HCT116 (cell line): ENCODE measurements around the gene STX16. TPM values are rescaled to one million over a fixed set of nuclear protein-coding genes. Genes with fewer than 3 reads are reported as not detected.

Experiments
- ATAC-seq: fragments of 200-7000 bp; cut with Tn5 transposase; 2 replicates; pipeline ENCODE4 v1.9.1; 2020; ENCODE audit warnings: mild to moderate bottlenecking, moderate library complexity
- BruUV-seq: library from RNA; stranded (reverse); fragments of 400-500 nt; replicated peaks from 2 replicates; lab custom pipeline; 2021; lab: Mats Ljungman, UMichigan
- CTCF ChIA-PET: fragments of 300-600 bp; sonication (Branson Sonifier 250); formaldehyde crosslinking; loops from one replicate; lab custom pipeline; 2021; ENCODE audit warnings: antibody characterized with exemption; lab: Charles Lee
- POLR2A ChIA-PET: fragments of 300-600, 350-600 bp; sonication (Branson Sonifier 250); formaldehyde crosslinking; loops from one replicate; lab custom pipeline; 2021; ENCODE audit warnings: antibody characterized with exemption; lab: Charles Lee
- RAD21 ChIA-PET, 2 experiments: fragments of 300-600 bp; sonication (Branson Sonifier 250); formaldehyde crosslinking; loops; one replicate each; lab custom pipeline; 2023; ENCODE audit warnings: low total read pairs in 2 of 2; ENCODE audit not compliant: uncharacterized antibody in 2 of 2, unreplicated experiment in 2 of 2, low non-redundant PET in 1 of 2; lab: Charles Lee
- DNase-seq: peaks from one replicate; pipeline ENCODE4 v3.0.0-alpha.2; 2010; ENCODE audit warnings: low read depth, low spot score
- H2AFZ ChIP-seq: fragments of 200-600 bp; shearing (Covaris generic), sonication (generic); 2 replicates; pipeline ENCODE4 v1.6.1; 2017; ENCODE audit warnings: low read depth, mixed run types, mixed read lengths, antibody characterized with exemption, low read length; ENCODE audit not compliant: poor library complexity, severe bottlenecking
- H3K27ac ChIP-seq: 2 replicates; pipeline ENCODE4 v1.5.1; 2012; ENCODE audit warnings: low read depth, low read length
- H3K27me3 ChIP-seq: fragments of 200-600 bp; sonication (generic); 2 replicates; pipeline ENCODE4 v1.6.1; 2016; ENCODE audit warnings: mixed run types, low read length, mixed read lengths; ENCODE audit not compliant: insufficient read depth
- H3K36me3 ChIP-seq, 2 experiments: fragments of 200-500 bp in 1 of 2; fragments of 200-600 bp in 1 of 2; sonication (Bioruptor generic) in 1 of 2; sonication (generic) in 1 of 2; 2 replicates each; pipeline versions ENCODE4 v1.5.1 to v1.6.1; 2014 to 2016; ENCODE audit warnings: low read length in 2 of 2, inconsistent platforms in 1 of 2, mixed read lengths in 1 of 2, mixed run types in 1 of 2; ENCODE audit not compliant: insufficient read depth in 2 of 2, control insufficient read depth in 1 of 2
- H3K4me1 ChIP-seq, 2 experiments: fragments of 200-600 bp in 1 of 2; sonication (generic) in 1 of 2; 2 replicates each; pipeline versions ENCODE4 v1.5.1 to v1.6.1; 2012 to 2017; ENCODE audit warnings: low read length in 2 of 2, inconsistent platforms in 1 of 2, mild to moderate bottlenecking in 1 of 2, mixed read lengths in 1 of 2, mixed run types in 1 of 2, moderate library complexity in 1 of 2; ENCODE audit not compliant: insufficient read depth in 2 of 2, control insufficient read depth in 1 of 2
- H3K4me2 ChIP-seq: fragments of 200-600 bp; sonication (generic); 2 replicates; pipeline ENCODE4 v1.6.1; 2017; ENCODE audit warnings: mixed run types, low read length, mixed read lengths
- H3K4me3 ChIP-seq, 2 experiments: fragments of 200-600 bp in 1 of 2; sonication (generic) in 1 of 2; replicated peaks in 1 of 2; 2 replicates each; pipeline ENCODE4 v1.5.1; 2011 to 2016; ENCODE audit warnings: low read length in 2 of 2, control low read depth in 1 of 2, low read depth in 1 of 2, mild to moderate bottlenecking in 1 of 2, mixed read lengths in 1 of 2, mixed run types in 1 of 2
- H3K79me2 ChIP-seq: fragments of 200-600 bp; sonication (generic); 2 replicates; pipeline ENCODE4 v1.6.1; 2017; ENCODE audit warnings: mild to moderate bottlenecking, mixed run types, low read length, moderate library complexity, mixed read lengths; ENCODE audit not compliant: insufficient read depth
- H3K9ac ChIP-seq: fragments of 200-600 bp; sonication (generic); 2 replicates; pipeline ENCODE4 v1.6.1; 2016; ENCODE audit warnings: low read length, mixed read lengths
- H3K9me2 ChIP-seq: fragments of 200-600 bp; sonication (generic), shearing (Covaris generic); 2 replicates; pipeline ENCODE4 v1.6.1; 2017; ENCODE audit warnings: mixed run types, mild to moderate bottlenecking, moderate library complexity; ENCODE audit not compliant: insufficient read depth
- H3K9me3 ChIP-seq, 2 experiments: fragments of 200-500 bp in 1 of 2; fragments of 200-600 bp in 1 of 2; sonication (Bioruptor generic) in 1 of 2; sonication (generic) in 1 of 2; 2 replicates each; pipeline ENCODE4 v1.6.1; 2014 to 2017; ENCODE audit warnings: low read length in 2 of 2, mixed read lengths in 2 of 2, inconsistent platforms in 1 of 2, low read depth in 1 of 2, mild to moderate bottlenecking in 1 of 2, mixed run types in 1 of 2, moderate library complexity in 1 of 2; ENCODE audit not compliant: control insufficient read depth in 1 of 2, insufficient read depth in 1 of 2
- H4K20me1 ChIP-seq: fragments of 200-600 bp; sonication (generic), shearing (Covaris generic); 2 replicates; pipeline ENCODE4 v1.6.1; 2017; ENCODE audit warnings: mixed run types, mild to moderate bottlenecking, moderate library complexity; ENCODE audit not compliant: insufficient read depth
- ATF3 ChIP-seq: IDR thresholded peaks from 2 replicates; pipeline ENCODE4 v1.6.1; 2012
- CTCF ChIP-seq, 3 experiments: fragments of 200-600 bp in 1 of 3; sonication (generic) in 1 of 3; IDR thresholded peaks in 2 of 3; conservative IDR thresholded peaks in 1 of 3; 2 replicates each; pipeline ENCODE4 v1.5.1; 2012 to 2017; ENCODE audit warnings: low read depth in 2 of 3, low read length in 2 of 3, antibody characterized with exemption in 1 of 3, borderline replicate concordance in 1 of 3, control low read depth in 1 of 3, mild to moderate bottlenecking in 1 of 3, mixed read lengths in 1 of 3, mixed run types in 1 of 3, moderate library complexity in 1 of 3; ENCODE audit not compliant: insufficient read depth in 1 of 3
- EGR1 ChIP-seq: IDR thresholded peaks from 2 replicates; pipeline ENCODE4 v1.6.1; 2012; ENCODE audit warnings: low read depth
- ELF1 ChIP-seq: IDR thresholded peaks from 2 replicates; pipeline ENCODE4 v1.6.1; 2012; ENCODE audit warnings: low read depth, borderline replicate concordance
- FOSL1 ChIP-seq: IDR thresholded peaks from 2 replicates; pipeline ENCODE4 v1.6.1; 2012; ENCODE audit warnings: low read depth
- JUND ChIP-seq: IDR thresholded peaks from 2 replicates; pipeline ENCODE4 v1.6.1; 2012
- POLR2AphosphoS5 ChIP-seq: IDR thresholded peaks from 2 replicates; pipeline ENCODE4 v1.6.1; 2011; ENCODE audit warnings: mild to moderate bottlenecking, low read depth, low read length, moderate library complexity
- RAD21 ChIP-seq: IDR thresholded peaks from 2 replicates; pipeline ENCODE4 v1.6.1; 2012; ENCODE audit warnings: low read depth, mild to moderate bottlenecking
- REST ChIP-seq: IDR thresholded peaks from 2 replicates; pipeline ENCODE4 v1.6.1; 2012; ENCODE audit warnings: low read depth
- SP1 ChIP-seq: IDR thresholded peaks from 2 replicates; pipeline ENCODE4 v1.6.1; 2012; ENCODE audit warnings: low read depth
- SRF ChIP-seq: IDR thresholded peaks from 2 replicates; pipeline ENCODE4 v1.6.1; 2012; ENCODE audit warnings: low read depth
- TCF7L2 ChIP-seq: IDR thresholded peaks from 2 replicates; pipeline ENCODE4 v1.7.0; 2011; ENCODE audit warnings: borderline replicate concordance, inconsistent platforms; ENCODE audit not compliant: insufficient read depth, insufficient read length; ENCODE audit errors: extremely low read depth
- YY1 ChIP-seq: IDR thresholded peaks from 2 replicates; pipeline ENCODE4 v1.6.1; 2011; ENCODE audit warnings: low read length, low read depth, moderate library complexity, mild to moderate bottlenecking; ENCODE audit not compliant: insufficient replicate concordance; ENCODE audit errors: extremely low read depth
- ZBTB33 ChIP-seq: IDR thresholded peaks from 2 replicates; pipeline ENCODE4 v1.6.1; 2011; ENCODE audit warnings: mild to moderate bottlenecking, low read length, moderate library complexity; ENCODE audit not compliant: insufficient replicate concordance; ENCODE audit errors: extremely low read depth
- ZFX ChIP-seq: fragments of 450-650 bp; IDR thresholded peaks from 2 replicates; pipeline ENCODE4 v1.6.1; 2017
- ZNF274 ChIP-seq: fragments of 200-500 bp; sonication (Bioruptor generic); IDR thresholded peaks from 2 replicates; pipeline ENCODE4 v1.6.1; 2014; ENCODE audit warnings: mild to moderate bottlenecking, low read depth, low read length, inconsistent platforms
- intact Hi-C: fragments of 100-400 bp; cut with micrococcal nuclease; formaldehyde crosslinking; loops from 2 replicates; pipeline ENCODE4 v1.10.0; 2022
- total RNA-seq: library from RNA; stranded (reverse); gene quantifications from one replicate; pipeline ENCODE4 v1.2.1, GENCODE V29; 2021; ENCODE audit not compliant: unreplicated experiment

The STX16 gene
- total RNA-seq, 1 experiment from 2014 or later, result 55.1 TPM

GRCh38 chr20:58614984-58615760, 35.9 kb upstream of the STX16 start:
- BruUV-seq, result no TSS peak
- ChIA-PET POLR2A (interaction anchor here (0.7 kb wide), 1 partner anchor 253 kb away, joined by 3 read pairs; no protein-coding TSS in a partner anchor), RAD21 (no interaction called here), CTCF (no interaction called here)
- H3K27ac ChIP-seq, result no peak overlapping the region
- DNase-seq, result no peak
- no peak for TF ChIP-seq REST
- no peak for TF ChIP-seq JUND
- TF ChIP-seq ATF3, result no peak
- TF ChIP-seq ZFX, result no peak
- TF ChIP-seq YY1, result no peak
- no peak for TF ChIP-seq SP1
- no peak for TF ChIP-seq CTCF (IDR thresholded peaks at IDR 0.05 in 2 of 3, conservative IDR thresholded peaks at IDR 0.05 in 1 of 3; ENCODE audit: borderline replicate concordance in 1 of 3, insufficient read depth in 1 of 3, low read depth in 2 of 3, low read length in 2 of 3)
- TF ChIP-seq FOSL1, result no peak
- no peak for TF ChIP-seq SRF
- TF ChIP-seq ZNF274, result no peak
- no peak for TF ChIP-seq POLR2AphosphoS5
- no peak for TF ChIP-seq ZBTB33
- TF ChIP-seq EGR1, result no peak
- no peak for TF ChIP-seq TCF7L2
- no peak for TF ChIP-seq ELF1
- TF ChIP-seq RAD21, result no peak
- no peak for ATAC-seq
- H3K4me2 ChIP-seq, result no peak overlapping the region
- H4K20me1 ChIP-seq, result no peaks in the 10 kb centered on the region
- no peaks in the 10 kb centered on the region for H3K79me2 ChIP-seq
- no peaks in the 10 kb centered on the region for H3K36me3 ChIP-seq
- no peaks in the 10 kb centered on the region for H3K4me1 ChIP-seq
- H3K4me3 ChIP-seq, result no peak overlapping the region
- H3K9me3 ChIP-seq, result no peaks in the 10 kb centered on the region
- H2AFZ ChIP-seq, result no peak overlapping the region
- H3K9ac ChIP-seq, result no peak overlapping the region
- H3K27me3 ChIP-seq, result no peaks in the 10 kb centered on the region
- intact Hi-C loops, result no loop called here
- no peaks in the 10 kb centered on the region for H3K9me2 ChIP-seq
